HG03378 (cell line): Measurements from ENCODE around the gene ANKRD34A.

ENCODE experiments used
- ATAC-seq: cut with Tn5 transposase; IDR thresholded peaks from one replicate; pipeline ENCODE4 v1.9.1; 2021; ENCODE audit warnings: mild to moderate bottlenecking, moderate library complexity; ENCODE audit not compliant: unreplicated experiment

Gene ANKRD34A

DNA sequence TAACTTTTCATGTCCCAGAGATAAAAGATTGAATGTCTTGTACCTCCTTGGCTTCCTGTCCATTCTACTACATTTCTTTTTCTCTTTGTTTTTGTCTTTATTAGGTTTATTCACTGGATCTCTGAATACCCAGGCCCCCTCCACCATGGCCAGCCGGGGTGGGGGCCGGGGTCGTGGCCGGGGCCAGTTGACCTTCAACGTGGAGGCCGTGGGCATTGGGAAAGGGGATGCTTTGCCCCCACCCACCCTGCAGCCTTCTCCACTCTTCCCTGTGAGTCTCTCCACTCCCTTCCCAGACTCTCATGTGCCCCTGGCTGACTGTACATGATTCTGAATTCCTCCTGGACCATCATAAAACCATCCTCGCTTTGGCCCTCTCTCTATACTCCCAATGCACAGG lies 10.3 kb upstream of the ANKRD34A start:
- no peak for ATAC-seq

DNA sequence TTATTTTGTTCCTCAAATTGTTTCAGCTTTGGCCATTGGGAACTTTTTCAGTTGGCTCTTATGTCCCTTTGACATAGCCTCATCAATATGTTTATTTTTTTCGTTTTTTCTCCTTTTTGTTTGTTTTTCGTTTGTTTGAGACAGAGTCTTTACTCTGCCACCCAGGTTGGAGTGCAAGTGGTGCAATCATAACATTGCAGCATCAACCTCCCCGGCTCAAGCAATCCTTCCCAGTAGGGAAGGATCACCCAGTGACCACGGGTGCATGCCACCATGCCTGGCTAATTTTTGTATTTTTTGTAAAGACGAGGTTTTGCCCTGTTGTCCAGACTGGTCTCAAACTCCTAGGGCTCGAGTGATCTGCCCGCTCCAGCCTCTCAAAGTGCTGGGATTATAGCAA lies 8.2 kb upstream of the ANKRD34A start:
- no peak for ATAC-seq

DNA sequence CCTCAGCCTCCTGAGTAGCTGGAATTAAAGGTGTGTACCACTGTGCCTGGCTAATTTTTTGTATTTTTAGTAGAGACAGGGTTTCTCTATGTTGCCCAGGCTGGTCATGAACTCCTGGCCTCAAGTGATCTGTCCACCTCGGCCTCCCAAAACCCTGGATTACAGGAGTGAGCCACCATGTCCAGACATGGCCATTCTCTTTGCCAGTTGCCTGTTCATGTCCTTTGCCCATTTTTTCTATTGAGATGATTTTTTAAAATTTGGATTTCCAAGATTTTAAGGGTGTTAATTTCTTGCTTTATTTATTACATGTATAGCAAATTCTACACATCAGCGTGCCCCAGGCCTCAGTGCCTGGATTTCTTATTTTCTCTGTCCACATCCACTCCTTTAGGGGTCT lies 2.9 kb upstream of the ANKRD34A start:
- no peak for ATAC-seq

DNA sequence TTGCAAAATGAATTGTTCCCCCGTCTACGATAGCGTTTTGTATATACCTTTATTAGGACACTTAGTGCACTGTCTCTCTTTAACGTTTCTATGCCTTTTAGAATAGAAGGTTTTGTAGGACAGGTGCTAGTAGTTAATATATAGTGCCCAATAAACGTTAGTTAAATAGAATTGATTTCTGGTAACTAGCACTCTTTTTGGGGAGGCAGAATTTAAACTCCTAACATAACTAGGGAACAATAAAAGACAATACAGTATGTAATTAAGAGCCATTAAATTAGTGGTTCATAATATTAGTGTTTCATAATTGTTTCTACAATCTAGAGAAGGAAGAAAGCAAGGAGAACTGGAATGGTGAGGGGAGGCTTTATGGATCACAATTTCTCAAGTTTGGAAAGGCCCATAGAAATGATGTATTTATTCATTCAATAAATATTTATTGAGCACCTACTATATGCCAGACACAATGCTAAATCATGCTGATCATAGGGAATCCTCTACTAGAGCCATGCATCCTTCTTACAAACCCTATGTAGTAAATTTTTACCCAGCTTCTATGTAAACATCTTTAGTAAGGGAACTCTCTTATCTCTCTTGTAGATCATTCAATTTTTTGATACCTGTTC lies 857 bp upstream of the ANKRD34A start:
- no peak for ATAC-seq

DNA sequence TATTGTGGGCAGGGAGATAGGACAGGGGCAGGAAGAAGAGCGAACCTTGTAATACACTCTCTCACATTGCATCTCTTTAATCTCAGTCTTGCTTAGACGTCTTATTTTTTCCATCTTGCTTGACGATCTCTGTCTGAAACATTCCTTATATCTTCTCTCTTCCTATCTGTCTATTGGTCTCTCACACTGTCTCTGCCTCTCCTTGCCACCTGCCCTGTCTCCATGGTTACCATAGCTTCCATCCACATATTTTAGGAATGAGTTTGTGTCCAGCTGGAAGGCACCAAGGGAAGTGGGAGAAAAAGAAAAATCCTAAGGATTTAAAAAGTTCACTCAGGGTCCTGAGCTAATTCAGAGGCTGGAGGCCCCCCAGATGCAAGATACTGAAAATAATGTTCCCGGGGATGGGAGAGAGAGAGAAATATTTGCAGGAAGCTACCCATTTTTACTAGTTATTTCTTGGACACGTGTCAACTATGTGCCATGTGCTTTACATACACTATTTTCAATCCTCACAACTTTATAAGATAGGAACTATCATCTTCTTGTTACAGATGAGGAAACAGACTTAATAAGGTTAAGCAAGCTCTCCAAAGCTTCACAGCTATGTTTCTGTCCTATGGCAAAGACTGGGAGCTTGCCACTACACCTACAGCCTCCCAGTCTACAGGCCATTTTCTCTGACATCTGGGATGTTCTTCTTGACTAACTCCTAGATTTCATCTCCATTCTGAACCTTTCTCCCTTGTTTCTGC lies 933 bp downstream of the ANKRD34A start:
- no peak for ATAC-seq

DNA sequence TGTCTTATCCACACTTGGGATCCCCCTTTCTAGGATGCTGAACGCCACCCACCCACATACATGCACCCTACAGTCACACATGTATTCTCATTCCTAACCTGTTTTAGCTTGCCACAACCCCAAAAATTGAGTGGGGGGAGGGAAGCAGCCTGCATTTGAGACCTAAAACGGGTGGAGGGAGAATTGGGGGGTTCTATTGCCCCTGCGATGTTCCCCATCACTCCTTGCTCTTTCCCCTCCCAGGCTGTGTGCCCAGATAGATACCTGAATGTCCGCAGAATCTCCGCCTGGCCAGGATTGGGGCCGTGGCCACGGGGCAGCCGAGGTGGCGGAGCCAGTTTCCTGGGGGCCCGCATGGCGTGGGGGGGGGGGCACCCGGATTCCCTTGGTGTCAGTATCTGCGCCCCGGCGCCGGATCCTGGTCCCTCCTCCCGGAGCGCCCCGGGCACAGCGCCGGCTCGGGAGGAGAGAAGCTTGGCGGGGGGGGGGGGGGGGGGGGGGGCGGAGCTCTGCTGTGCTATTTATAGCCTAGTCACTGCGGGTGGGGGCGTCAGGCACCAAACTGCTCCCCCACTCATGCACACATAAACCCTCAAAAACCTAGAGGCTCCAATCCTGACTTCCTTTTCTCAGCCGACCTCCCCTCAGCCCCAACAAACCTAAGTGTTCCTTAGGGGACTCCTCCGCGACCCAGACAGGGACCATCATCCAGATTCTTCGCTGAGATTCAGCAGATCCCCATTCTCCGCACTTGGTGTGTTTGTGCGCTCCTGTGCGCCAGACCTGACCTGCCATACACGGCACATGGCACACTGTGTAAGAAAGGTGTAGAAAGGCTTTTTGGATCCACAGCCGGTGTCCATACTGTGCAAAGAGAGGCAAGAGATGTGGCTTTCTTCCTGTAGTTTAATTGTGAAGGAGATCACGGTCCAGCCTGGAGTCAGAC lies 1.9 kb downstream of the ANKRD34A start:
- no peak for ATAC-seq

DNA sequence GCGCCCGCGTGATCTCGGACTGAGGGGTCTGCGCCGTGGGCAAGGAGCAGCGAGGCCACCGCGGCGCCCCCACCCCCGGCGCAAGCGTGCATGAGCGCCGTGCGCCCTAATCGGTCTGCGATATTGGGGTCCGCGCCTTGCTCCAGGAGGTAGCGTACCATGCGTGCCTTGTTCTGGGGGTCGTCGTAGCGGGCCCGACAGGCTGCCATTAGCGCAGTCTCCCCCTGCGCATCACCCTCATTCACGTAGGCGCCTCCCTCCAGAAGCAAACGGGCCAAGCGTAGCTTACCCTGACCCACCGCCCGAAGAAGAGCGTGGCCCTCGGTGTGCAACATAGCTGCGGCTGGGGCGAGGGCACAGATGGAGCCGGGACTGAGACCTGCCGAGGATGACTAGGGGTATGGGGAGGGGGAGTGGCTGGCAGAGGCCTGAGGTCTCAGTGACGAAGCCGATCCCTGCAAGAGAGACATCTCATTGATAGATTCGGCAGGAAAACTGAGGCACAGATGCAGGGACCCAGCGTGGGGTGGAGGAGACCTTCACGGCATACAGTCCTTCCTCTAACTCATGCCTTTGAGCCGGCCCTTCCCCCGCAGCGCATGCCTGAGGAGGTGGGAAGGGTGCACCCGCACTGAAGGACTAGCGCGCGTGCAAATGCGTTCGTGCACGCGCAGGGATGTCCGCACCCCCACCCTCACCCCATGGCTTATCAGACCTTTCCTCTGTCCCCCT lies 2.8 kb downstream of the ANKRD34A start:
- no peak for ATAC-seq

DNA sequence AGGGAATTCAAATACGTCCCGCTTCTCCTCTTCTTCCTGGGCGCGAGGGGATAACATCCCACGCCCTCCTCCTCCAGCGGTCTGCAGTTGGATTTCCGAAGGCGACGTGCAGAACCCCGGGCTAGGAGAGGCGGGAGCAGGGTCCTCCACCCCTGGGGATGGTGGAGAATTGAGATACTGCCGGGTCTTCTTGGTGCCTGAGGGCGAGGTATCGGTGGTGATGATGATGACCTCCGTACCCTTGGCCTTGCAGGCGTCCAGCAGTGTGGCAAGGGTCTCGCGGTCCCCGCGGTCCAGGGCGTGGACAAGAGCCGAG lies 3.3 kb downstream of the ANKRD34A start:
- no peak for ATAC-seq

DNA sequence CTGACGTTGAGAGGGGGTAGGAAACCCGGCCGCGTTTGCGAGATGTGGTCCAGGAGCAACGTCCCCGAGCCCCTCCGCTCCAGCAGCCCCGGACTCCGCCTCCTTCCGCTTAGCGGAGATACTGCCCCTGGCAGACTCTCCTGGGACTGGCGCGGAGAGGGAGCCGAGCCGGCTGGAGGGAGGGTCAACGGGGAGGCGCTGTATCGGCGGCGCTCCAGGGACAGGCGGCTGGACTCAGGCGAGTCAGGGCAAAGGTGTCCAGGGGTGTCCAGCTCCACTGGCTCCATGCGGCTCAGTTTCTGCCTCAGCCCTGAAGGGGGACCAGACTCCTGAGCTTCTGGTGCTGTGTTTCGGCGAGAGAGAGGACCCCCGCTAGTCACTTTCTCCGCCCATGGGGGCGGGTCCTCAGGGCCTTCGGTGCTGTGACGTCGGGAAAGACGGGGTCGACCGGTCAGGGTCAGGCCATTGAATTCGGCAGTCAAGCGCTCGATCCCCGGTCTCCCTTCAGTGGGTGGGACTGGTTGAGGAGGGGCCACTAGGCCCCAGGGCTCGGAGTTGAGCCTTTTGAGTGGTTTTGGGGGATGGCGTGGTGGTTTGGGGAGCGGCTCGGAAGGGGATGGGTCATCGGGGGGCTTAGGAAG lies 3.8 kb downstream of the ANKRD34A start:
- ATAC-seq = no peak

DNA sequence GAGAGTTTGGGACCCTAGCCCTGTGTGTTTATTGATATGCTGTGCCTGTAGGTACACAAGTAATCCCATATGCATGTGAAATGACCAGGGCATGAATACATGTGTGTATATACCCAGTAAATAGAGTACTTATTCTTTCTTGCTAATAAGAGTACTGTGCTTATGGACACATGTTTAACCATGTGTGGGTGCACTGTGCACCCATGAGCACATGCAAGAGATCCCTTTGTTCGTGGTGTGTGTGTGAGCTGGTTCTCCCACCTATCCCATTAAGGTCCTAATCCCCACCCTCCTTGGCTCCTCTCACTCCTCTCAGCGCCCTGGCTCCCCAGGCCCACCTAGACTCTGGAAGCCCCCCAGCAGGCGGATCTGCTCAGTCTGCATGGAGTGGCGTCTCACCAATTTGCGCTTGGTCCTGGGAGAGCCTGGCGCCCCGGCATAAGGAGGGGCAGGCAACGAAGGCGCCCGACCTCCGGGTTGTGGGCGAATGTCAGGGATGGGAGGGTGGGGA lies 4.4 kb downstream of the ANKRD34A start:
- ATAC-seq = no peak

DNA sequence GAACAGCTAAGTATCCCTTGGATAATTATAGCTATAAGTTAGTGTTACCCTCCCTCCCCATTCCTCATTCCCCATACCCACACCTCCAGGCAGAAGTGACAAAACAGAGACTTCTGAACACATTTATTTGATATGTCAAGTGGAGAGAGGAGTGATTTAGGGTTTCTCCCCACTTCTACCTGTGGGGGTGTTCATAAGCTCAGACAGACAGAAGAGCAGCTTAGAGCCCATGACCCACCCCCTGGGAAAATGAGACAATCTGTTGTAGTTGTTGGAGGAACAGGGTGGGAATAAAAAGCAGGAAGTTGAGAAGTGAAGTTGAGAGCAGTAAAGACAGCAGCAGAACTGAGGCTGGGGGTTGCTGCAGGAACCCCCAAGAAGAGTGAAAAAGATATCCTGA lies 5.0 kb downstream of the ANKRD34A start:
- ATAC-seq = no peak

DNA sequence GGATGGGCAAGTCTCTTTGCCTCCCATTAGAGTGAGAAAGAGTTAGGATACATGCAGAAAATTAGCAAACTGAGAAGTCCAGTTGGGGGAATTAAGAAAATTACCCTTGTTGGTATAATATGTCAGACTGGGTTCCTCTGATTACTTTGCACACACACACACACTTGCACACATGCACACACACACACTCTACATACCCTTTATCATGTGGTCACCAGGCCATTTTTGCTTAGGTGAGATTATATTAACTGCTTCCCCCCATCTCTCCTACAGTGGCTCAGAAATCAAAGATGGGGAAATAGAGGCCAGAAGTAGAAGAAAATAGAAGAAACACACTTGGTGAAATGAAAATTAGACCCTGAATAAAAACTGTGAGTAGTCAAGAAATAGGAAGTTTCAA lies 5.6 kb downstream of the ANKRD34A start:
- no peak for ATAC-seq

DNA sequence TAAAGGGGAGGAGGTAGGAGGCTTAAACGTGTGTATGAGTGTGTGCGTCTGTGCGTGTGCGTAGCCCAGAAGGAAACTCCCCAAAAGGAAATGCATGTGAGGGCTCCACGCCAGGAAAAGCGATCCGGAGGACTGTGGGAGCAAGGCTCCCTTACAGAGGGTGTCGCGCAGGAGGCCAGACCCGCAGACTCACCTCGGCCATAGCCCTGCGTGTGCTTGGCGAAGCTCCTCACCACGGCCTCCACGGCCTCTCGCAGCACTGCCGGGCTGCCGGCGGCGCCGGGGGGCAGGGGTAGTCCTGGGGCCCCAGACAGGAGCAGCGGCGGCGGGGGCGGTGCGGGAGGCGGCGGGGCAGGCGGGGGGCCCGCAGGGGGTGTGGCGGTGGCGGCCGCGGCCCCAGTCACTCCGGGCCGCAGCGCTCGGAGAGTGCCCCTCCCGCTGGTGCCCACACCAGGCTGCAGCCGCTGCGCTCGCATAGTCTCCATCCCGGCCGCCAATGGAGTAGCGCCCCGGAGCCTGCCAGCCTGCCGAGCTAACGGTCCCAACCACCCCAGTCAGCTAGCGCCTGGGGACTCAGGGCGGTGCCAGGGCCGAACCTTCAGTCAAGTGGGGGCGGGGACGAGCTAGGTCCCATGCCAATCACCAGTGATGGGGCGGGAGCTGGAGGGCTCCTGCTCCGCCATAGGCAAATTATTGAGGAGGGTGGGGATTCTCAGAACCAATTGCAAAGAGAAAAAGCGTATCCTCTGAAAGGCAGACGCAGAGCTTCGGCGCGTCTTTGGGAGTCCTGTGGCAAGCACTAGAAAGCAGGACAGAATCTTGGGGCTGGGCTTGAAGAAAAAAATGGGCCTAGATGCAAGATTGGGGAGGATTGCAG lies 6.7 kb downstream of the ANKRD34A start, which contains the start of gene LIX1L:
Gene LIX1L (minus strand): TSS at position 575 of the 877 bp plus-strand sequence. CDS start 90 bp downstream, at position 485.
- ATAC-seq = peak; percentile 85

DNA sequence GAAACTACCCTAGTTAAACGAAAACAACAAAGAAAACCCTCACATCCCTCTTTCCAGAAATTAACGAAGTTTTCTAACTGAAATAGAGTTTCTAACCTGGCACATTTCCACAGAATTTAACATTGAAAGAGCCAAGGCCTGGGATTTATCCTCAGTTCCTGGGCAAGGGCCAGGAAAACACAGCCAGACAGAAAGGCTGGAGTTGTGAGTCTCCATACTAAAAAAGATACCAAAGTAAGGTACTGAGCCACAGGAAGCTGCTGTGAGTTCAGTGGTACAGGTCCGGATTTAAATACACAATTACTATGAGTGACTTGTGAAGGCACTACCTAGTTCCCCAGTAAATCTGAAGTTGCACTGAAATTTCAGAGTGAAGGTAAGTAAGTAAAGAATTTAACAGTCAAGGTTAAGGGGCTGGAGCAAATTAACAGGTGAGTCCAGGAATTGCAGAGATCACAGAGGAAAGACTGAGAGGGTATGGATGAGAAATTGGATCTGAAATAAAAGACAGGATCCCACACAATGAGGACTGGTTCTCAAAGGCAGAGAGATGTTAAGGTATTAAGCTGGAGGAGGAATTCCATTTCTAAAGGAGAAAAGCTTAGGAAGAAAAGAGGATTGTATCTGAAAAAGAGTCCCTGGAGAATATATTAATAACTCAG lies 7.5 kb downstream of the ANKRD34A start:
- no peak for ATAC-seq

DNA sequence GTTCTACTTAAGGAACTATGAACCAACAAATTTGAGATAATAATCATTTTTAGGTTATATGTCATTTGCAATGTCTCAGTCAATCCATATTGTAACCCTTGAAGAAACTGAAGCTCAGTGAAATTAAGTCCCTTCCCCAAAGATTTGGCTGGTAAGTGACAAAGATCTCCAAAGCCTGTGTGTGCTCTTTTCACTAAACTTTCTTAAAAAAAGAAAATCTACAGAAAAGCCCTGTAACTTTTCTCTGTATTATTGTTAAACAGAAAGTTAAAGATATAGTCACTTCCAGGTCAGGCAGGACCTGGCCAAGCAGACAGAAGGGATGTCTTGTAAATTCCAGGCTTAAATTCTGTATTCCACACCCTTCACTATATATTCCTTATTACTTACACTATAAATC lies 8.0 kb downstream of the ANKRD34A start:
- no peak for ATAC-seq

DNA sequence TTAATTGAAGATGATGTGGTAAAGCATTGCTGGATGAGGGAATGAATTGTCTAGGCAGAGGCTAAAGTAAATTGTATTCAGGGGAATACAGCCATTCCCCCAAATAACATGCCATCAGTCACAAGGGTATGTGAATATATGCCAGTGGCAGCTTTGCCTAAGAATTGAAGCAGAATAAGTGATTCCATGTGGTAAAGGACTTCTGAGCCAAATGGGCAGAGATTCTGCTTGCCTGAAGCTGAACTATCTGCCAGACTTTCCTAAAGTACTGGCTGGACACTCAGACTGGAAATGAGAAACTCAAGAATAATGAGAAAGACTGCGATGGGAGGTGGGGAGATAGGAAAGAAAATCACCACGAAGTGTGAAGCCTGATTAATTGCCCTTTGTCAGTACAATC lies 8.9 kb downstream of the ANKRD34A start:
- no peak for ATAC-seq

DNA sequence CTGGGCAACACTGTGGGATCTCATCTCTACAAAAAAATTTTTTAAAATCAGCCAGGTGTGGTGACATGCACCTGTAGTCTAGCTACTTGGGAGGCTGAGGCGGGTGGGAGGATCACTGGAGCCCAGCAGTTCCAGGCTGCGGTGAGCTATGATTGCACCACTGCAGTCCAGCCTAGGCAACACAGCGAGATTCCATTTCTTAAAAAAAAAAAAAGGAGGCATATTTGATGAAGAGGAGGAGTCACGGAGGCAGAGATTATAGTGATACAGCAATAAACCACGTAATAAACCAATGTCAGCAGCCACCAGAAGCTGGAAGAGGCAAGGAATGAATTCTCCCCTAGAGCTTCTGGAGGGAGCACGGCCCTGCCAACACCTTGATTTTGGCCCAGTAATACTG lies 10.5 kb downstream of the ANKRD34A start:
- no peak for ATAC-seq

DNA sequence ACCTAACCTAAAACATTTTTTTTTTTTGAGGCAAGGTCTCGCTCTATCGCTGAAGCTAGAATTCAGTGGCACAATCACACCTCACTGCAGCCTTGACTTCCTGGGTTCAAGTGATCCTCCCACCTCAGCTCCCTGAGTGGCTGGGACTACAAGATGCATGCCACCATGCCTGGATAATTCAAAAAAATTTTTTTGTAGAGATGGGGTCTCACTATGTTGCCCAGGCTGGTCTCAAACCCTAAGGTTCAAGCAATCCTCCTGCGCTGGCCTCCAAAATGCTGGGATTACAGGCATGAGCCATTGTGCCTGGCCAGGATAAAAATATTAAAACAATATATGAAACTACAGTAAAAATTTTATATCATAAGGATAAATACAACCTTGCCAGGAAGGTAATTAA lies 11.5 kb downstream of the ANKRD34A start:
- no peak for ATAC-seq

DNA sequence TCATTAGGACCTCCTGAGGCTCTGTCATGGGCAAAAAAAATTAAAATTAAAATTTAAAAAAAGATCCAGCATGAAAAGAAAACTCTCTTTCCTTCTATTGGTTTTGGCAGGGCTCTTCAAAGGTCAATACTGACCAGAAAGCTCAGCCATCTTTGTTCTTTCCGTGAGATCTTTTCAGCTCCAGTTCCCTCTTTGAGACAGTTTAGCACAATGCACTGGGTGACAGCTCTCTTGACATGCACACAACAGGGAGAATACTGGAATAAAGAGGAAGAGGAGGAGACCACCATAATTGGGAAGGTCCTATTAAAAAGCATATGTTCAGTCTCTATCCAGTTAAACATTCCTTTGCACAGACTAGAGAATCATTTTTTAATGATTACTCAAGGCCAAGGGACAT lies 12.8 kb downstream of the ANKRD34A start:
- ATAC-seq = no peak
